HepG2 (cell line): ENCODE measurements around the gene CNTN2. TPM values are rescaled to one million over a fixed set of nuclear protein-coding genes. Genes with fewer than 3 reads are reported as not detected.

Experiments
- ATAC-seq: fragments of 200-7000 bp; cut with Tn5 transposase; 3 replicates; pipeline ENCODE4 v1.9.1; 2020; ENCODE audit warnings: mild to moderate bottlenecking, moderate library complexity
- BruUV-seq: library from RNA; stranded (reverse); fragments of 400-500 nt; replicated peaks from 2 replicates; lab custom pipeline; 2021; lab: Mats Ljungman, UMichigan
- CTCF ChIA-PET: fragments of 300-600 bp; formaldehyde crosslinking; extraction: SDS; loops from one replicate; lab custom pipeline; 2021; ENCODE audit warnings: low total read pairs, inconsistent platforms, low intra/inter-chr PET ratio; lab: Yijun Ruan, JAX
- POLR2A ChIA-PET: fragments of 350-600 bp; sonication (Branson Sonifier 250); formaldehyde crosslinking; loops from one replicate; lab custom pipeline; 2020; ENCODE audit warnings: antibody characterized with exemption, inconsistent platforms; lab: Yijun Ruan, JAX
- DNase-seq: peaks from one replicate; pipeline ENCODE4 v3.0.0-alpha.2; 2015; ENCODE audit warnings: low spot score
- FAIRE-seq: peaks from 3 replicates; lab custom pipeline; 2011; peaks lifted over from hg19 to GRCh38; lab: Jason Lieb, UNC
- H2AFZ ChIP-seq: one replicate; pipeline ENCODE4 v1.6.1; 2011; ENCODE audit warnings: low read length, inconsistent platforms
- H3K27ac ChIP-seq: fragments of 300-600 bp; 3 replicates; pipeline ENCODE4 v1.8.0; 2011; ENCODE audit warnings: mixed run types, mild to moderate bottlenecking, mixed read lengths, low read length, inconsistent platforms; ENCODE audit not compliant: insufficient read depth; ENCODE audit errors: extremely low read length
- H3K27me3 ChIP-seq, 2 experiments: fragments of 200-600 bp in 1 of 2; 2 replicates in 1 of 2; 3 replicates in 1 of 2; pipeline versions ENCODE4 v1.6.0 to v1.8.0; 2011; ENCODE audit warnings: low read length in 2 of 2, mild to moderate bottlenecking in 2 of 2, moderate library complexity in 2 of 2, inconsistent platforms in 1 of 2; ENCODE audit not compliant: insufficient read depth in 2 of 2, control insufficient read depth in 1 of 2
- H3K36me3 ChIP-seq, 2 experiments: fragments of 200-600 bp in 1 of 2; replicated peaks in 1 of 2; 2 replicates in 1 of 2; 3 replicates in 1 of 2; pipeline versions ENCODE4 v1.5.1 to v1.8.0; 2011; ENCODE audit warnings: low read length in 2 of 2, inconsistent platforms in 1 of 2; ENCODE audit not compliant: insufficient read depth in 2 of 2, control insufficient read depth in 1 of 2
- H3K4me1 ChIP-seq: 2 replicates; pipeline ENCODE4 v1.5.1; 2012; ENCODE audit warnings: low read length, inconsistent platforms; ENCODE audit not compliant: insufficient read depth
- H3K4me2 ChIP-seq: 2 replicates; pipeline ENCODE4 v1.6.0; 2011; ENCODE audit warnings: low read depth, low read length, inconsistent platforms
- H3K4me3 ChIP-seq, 3 experiments: fragments of 200-600 bp in 1 of 3; sonication (generic), shearing (Covaris generic) in 1 of 3; replicated peaks in 1 of 3; 2 replicates each; pipeline ENCODE4 v1.5.1; 2011 to 2016; ENCODE audit warnings: low read length in 3 of 3, inconsistent platforms in 2 of 3, low read depth in 2 of 3, mild to moderate bottlenecking in 2 of 3, control low read depth in 1 of 3, mixed read lengths in 1 of 3; ENCODE audit not compliant: insufficient read depth in 1 of 3
- H3K79me2 ChIP-seq: one replicate; pipeline ENCODE4 v1.6.1; 2011; ENCODE audit warnings: low read length, inconsistent platforms; ENCODE audit not compliant: insufficient read depth
- H3K9ac ChIP-seq: 2 replicates; pipeline ENCODE4 v1.6.0; 2011; ENCODE audit warnings: mild to moderate bottlenecking, low read depth, low read length, inconsistent platforms; ENCODE audit not compliant: insufficient read depth
- H3K9me3 ChIP-seq: 2 replicates; pipeline ENCODE4 v1.5.1; 2012; ENCODE audit warnings: mild to moderate bottlenecking, low read length
- H4K20me1 ChIP-seq: 2 replicates; pipeline ENCODE4 v1.6.0; 2011; ENCODE audit warnings: inconsistent platforms, mild to moderate bottlenecking, low read length, moderate library complexity; ENCODE audit not compliant: insufficient read depth
- CENPBD1 ChIP-seq: sonication (generic); formaldehyde crosslinking; IDR thresholded peaks from 2 replicates; pipeline ENCODE4 v1.8.0; 2022; ENCODE audit warnings: missing genetic modification reagents, low read depth, mild to moderate bottlenecking, borderline replicate concordance
- MNT ChIP-seq: fragments of 450-650 bp; IDR thresholded peaks from 2 replicates; pipeline ENCODE4 v1.6.1; 2016
- TRAFD1 ChIP-seq: sonication (generic); formaldehyde crosslinking; IDR thresholded peaks from 2 replicates; pipeline ENCODE4 v1.5.1; 2020; ENCODE audit warnings: missing genetic modification reagents, mild to moderate bottlenecking, borderline replicate concordance
- ZNF264 ChIP-seq: sonication (generic); formaldehyde crosslinking; IDR thresholded peaks from 2 replicates; pipeline ENCODE4 v1.4.0; 2020; ENCODE audit warnings: missing genetic modification reagents
- ZNF567 ChIP-seq: sonication (generic); formaldehyde crosslinking; IDR thresholded peaks from 2 replicates; pipeline ENCODE4 v1.8.1; 2023; ENCODE audit warnings: mild to moderate bottlenecking, missing genetic modification reagents, borderline replicate concordance
- ZNF7 ChIP-seq: IDR thresholded peaks from 2 replicates; pipeline ENCODE4 v1.6.1; 2016; ENCODE audit warnings: missing biosample characterization, missing genetic modification reagents
- WGBS: methylation state at CpG from one replicate; pipeline ENCODE4 v1.1.6; 2017; ENCODE audit warnings: low lambda C conversion rate; 5-methylcytosine and 5-hydroxymethylcytosine counted together
- in situ Hi-C: cut with HindIII; loops from 2 replicates; pipeline ENCODE4 v1.10.0; 2017; ENCODE audit warnings: low pct_unique_long_range_greater_than_20kb; ENCODE audit not compliant: extremely low pct_ligation_motif_present
- intact Hi-C: fragments of 100-400 bp; cut with micrococcal nuclease; formaldehyde crosslinking; loops from one replicate; pipeline ENCODE4 v1.10.0; 2022; ENCODE audit not compliant: unreplicated experiment
- polyA plus RNA-seq, 8 experiments: library from polyadenylated mRNA; depleted of rRNA in 3 of 8; stranded (reverse) in 7 of 8; unstranded in 1 of 8; fragments of >200 nt; fragmentation: Illumina TruSeq in 4 of 8; extraction: Trizol in 4 of 8; gene quantifications; 2 replicates each; pipeline versions ENCODE4 v1.2.1 to v1.2.3, GENCODE V29; 2011 to 2016; ENCODE audit warnings: low read depth in 4 of 8, missing spikeins in 1 of 8, mixed read lengths in 1 of 8; ENCODE audit not compliant: insufficient read depth in 1 of 8
- total RNA-seq, 5 experiments: library from RNA; depleted of rRNA; stranded (reverse); fragments of >200 nt; fragmentation: Illumina TruSeq; extraction: Trizol; gene quantifications; 2 replicates each; pipeline ENCODE4 v1.2.3, GENCODE V29; 2016; ENCODE audit warnings: low read depth in 1 of 5

CNTN2 gene
- total and polyA plus RNA-seq, 2 of the 13 experiments (the other 11 are each of a cell fraction or from before 2014, with no cell fraction given): not detected

GRCh38 chr1:205109269-205109668 is 66.3 kb downstream of the CNTN2 start:
- Histone ChIP-seq H3K9me3 (no peaks in the 10 kb centered on the region), H3K4me3 (no peak overlapping the region), H3K4me1 (no peaks in the 10 kb centered on the region), H3K27ac (no peak overlapping the region), H3K4me2 (no peak overlapping the region), H3K27me3 (no peaks in the 10 kb centered on the region), H3K36me3 (peaks cover 1 to 42% of the 10 kb centered on the region in 2 experiments; a peak in 4 of 5 replicates), H2AFZ (no peak overlapping the region), H3K79me2 (no peaks in the 10 kb centered on the region), H4K20me1 (no peaks in the 10 kb centered on the region), H3K9ac (no peak overlapping the region)
- no peak for TF ChIP-seq ZNF7
- TF ChIP-seq CENPBD1 (CRISPR knock-in tag): no peak
- TF ChIP-seq ZNF567: no peak
- no peak for TF ChIP-seq ZNF264 (CRISPR knock-in tag)
- TF ChIP-seq TRAFD1 (CRISPR knock-in tag): no peak
- TF ChIP-seq MNT: no peak
- ATAC-seq: no peak
- FAIRE-seq: no peak
- WGBS: 90% methylated on average over 1 of the region's 1 CpG
- intact Hi-C loops: no loop called here
- CTCF ChIA-PET: no interaction called here
- POLR2A ChIA-PET: interaction anchor here (2.6 kb wide), 1 partner anchor 12 kb away, joined by 8 read pairs; the partner anchor contains the start of gene RBBP5
- no peak for DNase-seq
- in situ Hi-C loops: no loop called here
- BruUV-seq: no TSS peak
